Heart left ventricle (tissue), 16 donors: Measurements from ENCODE around the gene SGK1. TPM values are rescaled to one million over a fixed set of nuclear protein-coding genes. Genes with fewer than 3 reads are reported as not detected.

Source experiments
- ATAC-seq, 4 donors: fragments of 200-7000 bp; cut with Tn5 transposase; one replicate each; pipeline ENCODE4 v1.9.1; 2020 to 2022; ENCODE audit warnings: moderate library complexity in 4 of 4, mild to moderate bottlenecking in 3 of 4, moderate number of reproducible peaks in 1 of 4
- DNase-seq, 5 donors: peaks; one replicate each; pipeline ENCODE4 v3.0.0-alpha.2; 2020
- H3K27ac ChIP-seq, 12 donors: fragments of 200-600 bp; sonication (generic) in 4 of 12; one replicate each; pipeline versions ENCODE4 v1.5.0 to v1.8.0; 2016 to 2022; ENCODE audit warnings: mild to moderate bottlenecking in 2 of 12
- H3K27me3 ChIP-seq, 9 donors: fragments of 200-600 bp; sonication (generic) in 2 of 9; one replicate each; pipeline versions ENCODE4 v1.5.1 to v1.8.0; 2016 to 2022; ENCODE audit warnings: mild to moderate bottlenecking in 3 of 9
- H3K36me3 ChIP-seq, 9 donors: fragments of 200-600 bp; sonication (generic) in 2 of 9; one replicate each; pipeline versions ENCODE4 v1.5.0 to v1.8.0; 2018 to 2022; ENCODE audit warnings: mild to moderate bottlenecking in 2 of 9
- H3K4me1 ChIP-seq, 12 donors: fragments of 200-600 bp; sonication (generic) in 4 of 12; one replicate each; pipeline versions ENCODE4 v1.5.0 to v1.8.0; 2016 to 2022; ENCODE audit warnings: mild to moderate bottlenecking in 3 of 12
- H3K4me3 ChIP-seq, 12 donors: fragments of 200-600 bp; sonication (generic) in 4 of 12; one replicate each; pipeline versions ENCODE4 v1.5.0 to v1.8.0; 2017 to 2022; ENCODE audit warnings: mild to moderate bottlenecking in 9 of 12, moderate library complexity in 4 of 12
- H3K9me3 ChIP-seq, 12 donors: fragments of 200-600 bp; sonication (generic) in 4 of 12; one replicate each; pipeline versions ENCODE4 v1.5.0 to v1.8.0; 2016 to 2022; ENCODE audit warnings: mild to moderate bottlenecking in 1 of 12
- CTCF ChIP-seq, 12 donors: fragments of 200-600 bp; sonication (generic) in 4 of 12; IDR thresholded peaks; one replicate each; pipeline versions ENCODE4 v1.5.0 to v1.8.0; 2018 to 2022; ENCODE audit warnings: antibody characterized with exemption in 12 of 12, mild to moderate bottlenecking in 5 of 12
- POLR2A ChIP-seq, 2 donors: fragments of 450-650 bp; IDR thresholded peaks; one replicate each; pipeline ENCODE4 v1.6.1; 2017; ENCODE audit warnings: antibody characterized with exemption in 2 of 2, mild to moderate bottlenecking in 2 of 2, moderate library complexity in 2 of 2
- WGBS, 4 donors: extraction: QIAGEN DNeasy Blood & Tissue Kit in 2 of 4; methylation state at CpG; one replicate each; pipeline versions ENCODE4 v1.1.5 to v1.1.7; 2013 to 2018; 5-methylcytosine and 5-hydroxymethylcytosine counted together
- intact Hi-C, 10 donors: fragments of 100-400 bp; cut with DNase I; formaldehyde crosslinking; loops; one replicate each; pipeline versions ENCODE4 v1.11.1 to v1.14.2; 2022
- polyA plus RNA-seq, 2 donors: library from polyadenylated mRNA; stranded (reverse); fragments of 200-250 nt; gene quantifications; one replicate each; pipeline ENCODE4 v1.2.3, GENCODE V29; 2013
- total RNA-seq, 9 donors: library from RNA; depleted of rRNA in 2 of 9; stranded (reverse); fragments of >200 nt in 2 of 9; fragmentation: NEBNext Ultra II Directional in 3 of 9; extraction: Animal tissue kit (Norgen Biotek cat#: 25700) in 3 of 9; gene quantifications; one replicate each; pipeline versions ENCODE4 v1.1.0 to v1.2.4, GENCODE V29; 2016 to 2023
- donor health status: ischemic (EF 13 %, LVEDD 7.1; RV severe dilation, severe dysfunction).
- donor health status: healthy with polysubstance abuse.
- donor health status: DM: no; HTN: yes; CAD: no.
- donor health status: DM: no; HTN: no; CAD: no.
- donor health status: ischemic (EF 25% LVEDD 6.9; RV normal size, moderate dysfunction).
- donor health status: ischemic (EF 25% LVEDD 5.7; RV mildly dilated, moderate dysfunction).
- donor health status: healthy.
- donor health status: DM: yes; HTN: yes; CAD: no.
- donor health status: ischemic (EF 35%, LVEDD 5.7; RV mildly dilated, moderate dysfunction).
- donor health status: nonischemic (EF 11% LVEDD 7.7; RV severe dilation, severe dysfunction).
- donor health status: DM: yes; HTN: yes; CAD: no.
- donor health status: PGD.
- donor health status: ischemic (EF 29% LVEDD 5.4; RV normal size, mild dysfunction).
- donor health status: nonischemic (EF 23%, LVEDD 6.1; RV moderate dilation, normal function).

The SGK1 gene
- total and polyA plus RNA-seq, 11 donors = 17.7 to 118 (median 56.7) TPM

DNA sequence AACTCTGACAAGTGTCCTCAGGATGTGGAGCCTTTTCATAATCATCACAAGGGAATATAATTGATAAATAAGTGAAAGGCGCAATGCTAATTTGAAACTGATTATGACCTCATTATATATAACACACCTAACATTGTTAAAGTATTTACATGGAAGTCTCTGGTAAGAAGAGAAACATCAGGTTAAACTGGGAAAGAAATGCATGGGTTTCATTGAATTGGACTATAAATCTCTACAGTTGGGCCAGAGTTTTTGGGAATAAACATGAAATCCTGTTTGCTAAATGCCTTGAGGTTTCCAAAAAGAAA lies 1.0 kb upstream of the SGK1 start:
- H3K27me3 ChIP-seq = peaks cover 0 to 12% (median 0%) of the 10 kb centered on the region in 9 donors
- H3K4me1 ChIP-seq = peaks cover 0 to 19% (median 6%) of the 10 kb centered on the region in 12 donors
- WGBS, 4 donors = 98 to 100% (median 99%) methylated on average over 1 of the region's 1 CpG
- H3K27ac ChIP-seq = no peak overlapping the region
- TF ChIP-seq CTCF (IDR thresholded peaks at IDR 0.05) (no peak), POLR2A (IDR thresholded peaks at IDR 0.05) (no peak)
- H3K4me3 ChIP-seq = no peak overlapping the region
- no peak for DNase-seq
- no peaks in the 10 kb centered on the region for H3K36me3 ChIP-seq
- ATAC-seq = no peak
- intact Hi-C loops = no loop called here
- no peaks in the 10 kb centered on the region for H3K9me3 ChIP-seq

- peak overlapping the region in 11 of 12 donors; percentile 45 to 82 (median 66) for H3K4me3 ChIP-seq
- no peaks in the 10 kb centered on the region for H3K36me3 ChIP-seq
- peak overlapping the region in 5 of 12 donors; percentile 46 to 68 (median 55) for H3K27ac ChIP-seq
- H3K4me1 ChIP-seq = peaks cover 0 to 19% (median 6%) of the 10 kb centered on the region in 12 donors
- H3K9me3 ChIP-seq = no peaks in the 10 kb centered on the region
- TF ChIP-seq CTCF (IDR thresholded peaks at IDR 0.05) (no peak), POLR2A (IDR thresholded peaks at IDR 0.05) (no peak)
- peaks cover 0 to 12% (median 0%) of the 10 kb centered on the region in 9 donors for H3K27me3 ChIP-seq
- intact Hi-C loops = no loop called here
- DNase-seq (no peak), ATAC-seq (no peak)
- WGBS, 4 donors = 27 to 38% (median 30%) methylated on average over 8 of the region's 8 CpGs
Observed at GRCh38 chr6:134318236-134318973, 493 bp upstream of the SGK1 start.

- ATAC-seq (peak in 1 of 4 donors; percentile 67), DNase-seq (no peak)
- Histone ChIP-seq H3K36me3 (no peaks in the 10 kb centered on the region), H3K4me1 (peaks cover 0 to 19% (median 6%) of the 10 kb centered on the region in 12 donors), H3K27me3 (peaks cover 0 to 12% (median 0%) of the 10 kb centered on the region in 9 donors), H3K27ac (peak overlapping the region in 9 of 12 donors; percentile 4 to 68 (median 46)), H3K9me3 (no peaks in the 10 kb centered on the region), H3K4me3 (peak overlapping the region in 11 of 12 donors; percentile 27 to 82 (median 66))
- intact Hi-C loops = no loop called here
- 35 to 53% (median 43%) methylated on average over 6 of the region's 6 CpGs for WGBS, 4 donors
- no peak for TF ChIP-seq CTCF (IDR thresholded peaks at IDR 0.05)
- TF ChIP-seq POLR2A (IDR thresholded peaks at IDR 0.05) = no peak
Observed at GRCh38 chr6:134316733-134317431, 1.0 kb downstream of the SGK1 start.

DNA sequence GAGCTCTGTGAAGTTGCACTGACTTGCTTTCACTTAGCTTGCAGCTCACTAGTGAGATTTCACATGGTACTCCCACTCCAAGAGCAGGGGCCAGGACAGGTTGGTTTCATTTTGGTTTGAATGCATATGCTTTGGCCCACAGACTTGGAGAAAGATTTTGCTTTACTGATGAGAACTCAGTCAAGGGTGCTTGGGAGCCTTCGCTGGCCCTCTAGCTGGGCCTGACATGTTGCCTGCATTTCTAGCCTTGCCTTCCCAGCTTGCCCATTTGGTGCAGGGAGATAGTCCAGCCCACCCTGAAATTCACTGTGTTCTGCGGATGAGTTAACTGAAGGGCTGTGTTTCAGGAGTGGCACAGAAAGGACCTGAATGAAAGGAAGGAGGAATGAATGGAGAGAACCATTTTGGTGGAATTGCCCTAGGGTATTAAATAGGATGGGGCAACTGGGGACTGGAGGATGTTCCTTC lies 1.9 kb downstream of the SGK1 start:
- intact Hi-C loops = no loop called here
- H3K36me3 ChIP-seq = no peaks in the 10 kb centered on the region
- TF ChIP-seq POLR2A (IDR thresholded peaks at IDR 0.05) = no peak
- no peak for TF ChIP-seq CTCF (IDR thresholded peaks at IDR 0.05)
- H3K27ac ChIP-seq = no peak overlapping the region
- H3K4me3 ChIP-seq = peak overlapping the region in 5 of 12 donors; percentile 12 to 82 (median 66)
- H3K4me1 ChIP-seq = peaks cover 0 to 19% (median 6%) of the 10 kb centered on the region in 12 donors
- no peaks in the 10 kb centered on the region for H3K9me3 ChIP-seq
- DNase-seq (no peak), ATAC-seq (peak in 1 of 4 donors; percentile 20)
- peaks cover 0 to 12% (median 0%) of the 10 kb centered on the region in 9 donors for H3K27me3 ChIP-seq
- 94 to 96% (median 95%) methylated on average over 2 of the region's 2 CpGs for WGBS, 4 donors
